SK-N-SH (cell line): ENCODE results near the gene METTL25B. TPM values are rescaled to one million over a fixed set of nuclear protein-coding genes. Genes with fewer than 3 reads are reported as not detected.

Experiments
- CTCF ChIA-PET: fragments of 300-600, 350-600 bp; formaldehyde crosslinking; extraction: SDS; loops from one replicate; lab custom pipeline; 2021; lab: Yijun Ruan, JAX
- POLR2A ChIA-PET: fragments of 350-600 bp; sonication (Branson Sonifier 250); formaldehyde crosslinking; extraction: SDS; loops from one replicate; lab custom pipeline; 2020; ENCODE audit warnings: antibody characterized with exemption, inconsistent platforms; lab: Yijun Ruan, JAX
- DNase-seq: peaks from one replicate; pipeline ENCODE4 v3.0.0; 2012
- H2AFZ ChIP-seq: fragments of 200-600 bp; sonication (generic); 2 replicates; pipeline ENCODE4 v1.8.1; 2016; ENCODE audit warnings: antibody characterized with exemption, mild to moderate bottlenecking, low read depth
- H3F3A ChIP-seq: fragments of 200-600 bp; sonication (generic); replicated peaks from 2 replicates; pipeline ENCODE3; 2016; ENCODE audit warnings: antibody characterized with exemption, mild to moderate bottlenecking; ENCODE audit not compliant: insufficient read depth
- H3K27ac ChIP-seq, 2 experiments: fragments of 200-500 bp in 1 of 2; fragments of 200-600 bp in 1 of 2; sonication (Bioruptor generic) in 1 of 2; sonication (generic), shearing (Covaris generic) in 1 of 2; 2 replicates each; pipeline versions ENCODE4 v1.5.1 to v1.6.1; 2014 to 2016; ENCODE audit warnings: low read depth in 2 of 2, inconsistent platforms in 1 of 2, low read length in 1 of 2, mild to moderate bottlenecking in 1 of 2, mixed read lengths in 1 of 2
- H3K27me3 ChIP-seq: fragments of 200-600 bp; sonication (generic), shearing (Covaris generic); 2 replicates; pipeline ENCODE4 v1.6.1; 2016; ENCODE audit warnings: mixed run types; ENCODE audit not compliant: insufficient read depth
- H3K36me3 ChIP-seq, 2 experiments: fragments of 200-500 bp in 1 of 2; fragments of 200-600 bp in 1 of 2; sonication (Bioruptor generic) in 1 of 2; sonication (generic) in 1 of 2; replicated peaks in 1 of 2; 2 replicates each; pipeline versions ENCODE3 to v1.5.1; 2014 to 2016; ENCODE audit warnings: low read length in 1 of 2, mild to moderate bottlenecking in 1 of 2; ENCODE audit not compliant: insufficient read depth in 2 of 2, control insufficient read depth in 1 of 2
- H3K4me1 ChIP-seq, 2 experiments: fragments of 200-500 bp in 1 of 2; fragments of 200-600 bp in 1 of 2; sonication (Bioruptor generic) in 1 of 2; sonication (generic), shearing (Covaris generic) in 1 of 2; 2 replicates each; pipeline versions ENCODE4 v1.5.1 to v1.6.1; 2014 to 2016; ENCODE audit warnings: low read depth in 1 of 2, low read length in 1 of 2, mixed run types in 1 of 2; ENCODE audit not compliant: insufficient read depth in 2 of 2, control insufficient read depth in 1 of 2
- H3K4me2 ChIP-seq: fragments of 200-600 bp; sonication (generic), shearing (Covaris generic); 2 replicates; pipeline ENCODE4 v1.6.1; 2017; ENCODE audit warnings: mixed run types
- H3K4me3 ChIP-seq, 2 experiments: fragments of 200-500 bp in 1 of 2; fragments of 200-600 bp in 1 of 2; sonication (Bioruptor generic) in 1 of 2; sonication (generic), shearing (Covaris generic) in 1 of 2; 2 replicates each; pipeline versions ENCODE4 v1.5.1 to v1.8.1; 2014 to 2016; ENCODE audit warnings: low read depth in 2 of 2, inconsistent platforms in 1 of 2, low read length in 1 of 2, mild to moderate bottlenecking in 1 of 2, mixed read lengths in 1 of 2, moderate library complexity in 1 of 2
- H3K79me2 ChIP-seq: fragments of 200-600 bp; sonication (generic); 2 replicates; pipeline ENCODE4 v1.8.1; 2017; ENCODE audit warnings: mild to moderate bottlenecking; ENCODE audit not compliant: insufficient read depth
- H3K9ac ChIP-seq: fragments of 200-600 bp; sonication (generic); 2 replicates; pipeline ENCODE4 v1.6.1; 2017; ENCODE audit warnings: mixed run types
- H3K9me2 ChIP-seq: fragments of 200-600 bp; sonication (generic); 2 replicates; pipeline ENCODE4 v1.6.1; 2017; ENCODE audit warnings: mixed run types
- H3K9me3 ChIP-seq: fragments of 200-600 bp; sonication (generic); 2 replicates; pipeline ENCODE4 v1.6.1; 2017; ENCODE audit warnings: mixed run types, mild to moderate bottlenecking, moderate library complexity
- H4K20me1 ChIP-seq: fragments of 200-600 bp; sonication (generic); 2 replicates; pipeline ENCODE4 v1.6.1; 2017; ENCODE audit warnings: mild to moderate bottlenecking, mixed run types; ENCODE audit not compliant: insufficient read depth
- CHD2 ChIP-seq: fragments of 150-350 bp; IDR thresholded peaks from 2 replicates; pipeline ENCODE4 v1.6.1; 2018; ENCODE audit warnings: low read length; ENCODE audit not compliant: partially characterized antibody
- ELF1 ChIP-seq: IDR thresholded peaks from 2 replicates; pipeline ENCODE4 v1.4.0; 2012
- EZH2phosphoT487 ChIP-seq: fragments of 200-600 bp; sonication (generic); IDR thresholded peaks from 2 replicates; pipeline ENCODE4 v1.6.1; 2017; ENCODE audit warnings: low read depth, mixed run types, mild to moderate bottlenecking, antibody characterized with exemption, moderate library complexity, borderline replicate concordance
- FOSL2 ChIP-seq: IDR thresholded peaks from 2 replicates; pipeline ENCODE4 v1.4.0; 2012; ENCODE audit warnings: low read depth, mild to moderate bottlenecking, moderate library complexity, borderline replicate concordance
- FOXJ3 ChIP-seq: sonication (generic); formaldehyde crosslinking; IDR thresholded peaks from 2 replicates; pipeline ENCODE4 v1.5.1; 2020; ENCODE audit warnings: mild to moderate bottlenecking, missing genetic modification reagents
- GATA2 ChIP-seq: sonication (generic); formaldehyde crosslinking; IDR thresholded peaks from 2 replicates; pipeline ENCODE4 v1.5.0; 2020; ENCODE audit warnings: mild to moderate bottlenecking, missing genetic modification reagents
- JUND ChIP-seq: IDR thresholded peaks from 2 replicates; pipeline ENCODE4 v1.4.0; 2012
- MXI1 ChIP-seq: IDR thresholded peaks from 2 replicates; pipeline ENCODE4 v1.6.1; 2012; ENCODE audit warnings: mild to moderate bottlenecking, low read depth, low read length, improper control_type of control experiment
- NFIC ChIP-seq: IDR thresholded peaks from 2 replicates; pipeline ENCODE4 v1.4.0; 2012; ENCODE audit warnings: borderline replicate concordance
- NRF1 ChIP-seq: IDR thresholded peaks from 2 replicates; pipeline ENCODE4 v1.6.1; 2012; ENCODE audit warnings: low read depth, mild to moderate bottlenecking, low read length
- RCOR1 ChIP-seq: fragments of 150-350 bp; IDR thresholded peaks from 2 replicates; pipeline ENCODE4 v1.6.1; 2017; ENCODE audit warnings: antibody characterized with exemption, low read length
- RFX5 ChIP-seq: IDR thresholded peaks from 2 replicates; pipeline ENCODE4 v1.6.1; 2012; ENCODE audit warnings: mild to moderate bottlenecking, improper control_type of control experiment, low read length
- SIN3A ChIP-seq: IDR thresholded peaks from 2 replicates; pipeline ENCODE4 v1.6.1; 2012; ENCODE audit warnings: low read depth, mild to moderate bottlenecking, low read length, moderate library complexity, borderline replicate concordance
- SMC3 ChIP-seq: IDR thresholded peaks from 2 replicates; pipeline ENCODE4 v1.6.1; 2012; ENCODE audit warnings: low read depth, low read length, improper control_type of control experiment
- TCF12 ChIP-seq: IDR thresholded peaks from 2 replicates; pipeline ENCODE4 v1.4.0; 2012
- TEAD4 ChIP-seq: IDR thresholded peaks from 2 replicates; pipeline ENCODE4 v1.4.0; 2012; ENCODE audit warnings: mild to moderate bottlenecking, borderline replicate concordance; ENCODE audit not compliant: insufficient read depth
- YY1 ChIP-seq: IDR thresholded peaks from 2 replicates; pipeline ENCODE4 v1.4.0; 2012; ENCODE audit warnings: low read depth, mild to moderate bottlenecking
- WGBS: methylation state at CpG from one replicate; pipeline ENCODE4 v1.1.6; 2017; ENCODE audit warnings: low lambda C conversion rate; 5-methylcytosine and 5-hydroxymethylcytosine counted together
- polyA plus RNA-seq, 3 experiments: library from polyadenylated mRNA; depleted of rRNA; stranded (reverse); fragments of >200 nt; gene quantifications; 2 replicates each; pipeline ENCODE4 v1.2.3, GENCODE V29; 2012
- TF ChIP-seq, protein P1 (sequence below): IDR thresholded peaks from 2 replicates; pipeline ENCODE4; 2012
- TF ChIP-seq, protein P2 (sequence below): IDR thresholded peaks from 2 replicates; pipeline ENCODE4 v1.6.1; 2012; ENCODE audit warnings: mild to moderate bottlenecking, low read depth, low read length, moderate library complexity
- TF ChIP-seq, protein P3 (sequence below): IDR thresholded peaks from 2 replicates; pipeline ENCODE4 v1.4.0; 2012; ENCODE audit warnings: low read depth
- TF ChIP-seq, protein P4 (sequence below): fragments of 150-350 bp; IDR thresholded peaks from 2 replicates; pipeline ENCODE4 v1.6.1; 2017; ENCODE audit warnings: antibody characterized with exemption, low read length, low read depth, borderline replicate concordance
- TF ChIP-seq, protein P5 (sequence below): IDR thresholded peaks from 2 replicates; pipeline ENCODE4 v1.4.0; 2012; ENCODE audit warnings: low read depth, borderline replicate concordance
- TF ChIP-seq, protein P6 (sequence below): fragments of 200-600 bp; sonication (generic); IDR thresholded peaks from 2 replicates; pipeline ENCODE4 v1.6.1; 2017; ENCODE audit warnings: antibody characterized with exemption, mild to moderate bottlenecking, moderate library complexity

METTL25B gene
- polyA plus RNA-seq, 1 of the 3 experiments (the other 2 are of a cell fraction): 20.1 TPM

DNA sequence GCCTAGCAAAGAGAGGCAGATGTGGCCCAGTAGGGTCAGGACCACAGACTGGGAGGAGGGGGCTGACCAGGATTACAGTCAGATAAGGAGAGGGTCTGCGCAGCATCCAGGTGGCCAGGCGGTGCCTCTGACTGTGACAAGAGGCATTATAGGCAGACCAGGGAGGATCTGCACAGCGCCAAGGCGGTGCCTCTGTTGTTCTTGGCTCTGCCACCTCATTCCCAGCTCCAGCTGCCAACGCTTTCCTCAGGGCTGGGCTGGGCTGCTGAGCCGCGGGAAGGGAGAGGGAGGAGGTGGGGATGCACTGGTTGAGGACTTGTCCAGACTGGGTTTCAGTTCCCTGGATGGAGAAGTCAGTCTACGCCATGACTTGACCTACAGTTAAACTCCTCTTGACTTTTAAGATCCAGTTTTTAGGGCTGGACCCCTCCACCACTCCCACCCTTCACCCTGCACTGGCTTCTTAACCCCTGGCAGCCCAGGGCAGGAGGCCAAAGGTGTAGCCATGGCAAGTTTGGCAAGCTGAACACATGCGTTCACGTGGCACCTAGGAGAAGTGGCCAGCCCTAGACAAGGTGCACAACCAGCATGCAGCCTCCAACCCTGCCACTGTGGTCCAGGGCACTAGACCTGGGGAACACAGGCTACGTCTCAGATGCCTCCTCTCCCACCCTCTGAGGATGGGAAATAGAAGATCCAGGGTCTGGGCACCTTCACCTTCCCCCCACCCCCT lies 18.3 kb upstream of the METTL25B start:
- ChIA-PET CTCF (interaction anchor here (1.6 to 45.5 kb wide), 7 partner anchors 6 to 218 kb away, joined by 5 to 2702 read pairs (median 7); partner anchors contain the start of genes CRABP2, ISG20L2, METTL25B and NES), POLR2A (interaction anchor here (1.2 to 2.6 kb wide), 7 partner anchors 12 to 35 kb away, joined by 3 to 12 read pairs (median 8); partner anchors contain the start of genes ISG20L2 and METTL25B)
- H3K79me2 ChIP-seq: no peaks in the 10 kb centered on the region
- H3K9me3 ChIP-seq: no peaks in the 10 kb centered on the region
- H3K9me2 ChIP-seq: no peaks in the 10 kb centered on the region
- peak; percentile 71 for DNase-seq
- H3K4me3 ChIP-seq: no peak overlapping the region
- peak overlapping the region; percentile 43 to 98; a peak in 3 of 4 replicates for H3K27ac ChIP-seq
- H3K4me1 ChIP-seq: peaks cover 60 to 78% of the 10 kb centered on the region in 2 experiments
- H3K36me3 ChIP-seq: no peaks in the 10 kb centered on the region
- no peak overlapping the region for H3K9ac ChIP-seq
- peaks cover 48% of the 10 kb centered on the region for H3F3A ChIP-seq
- peak overlapping the region; percentile 63; the same call in 1 of the 2 replicates for H3K4me2 ChIP-seq
- H3K27me3 ChIP-seq: no peaks in the 10 kb centered on the region
- H2AFZ ChIP-seq: no peak overlapping the region
- 24% methylated on average over 9 of the region's 11 CpGs for WGBS
- no peaks in the 10 kb centered on the region for H4K20me1 ChIP-seq
- TF ChIP-seq, protein P1, sequence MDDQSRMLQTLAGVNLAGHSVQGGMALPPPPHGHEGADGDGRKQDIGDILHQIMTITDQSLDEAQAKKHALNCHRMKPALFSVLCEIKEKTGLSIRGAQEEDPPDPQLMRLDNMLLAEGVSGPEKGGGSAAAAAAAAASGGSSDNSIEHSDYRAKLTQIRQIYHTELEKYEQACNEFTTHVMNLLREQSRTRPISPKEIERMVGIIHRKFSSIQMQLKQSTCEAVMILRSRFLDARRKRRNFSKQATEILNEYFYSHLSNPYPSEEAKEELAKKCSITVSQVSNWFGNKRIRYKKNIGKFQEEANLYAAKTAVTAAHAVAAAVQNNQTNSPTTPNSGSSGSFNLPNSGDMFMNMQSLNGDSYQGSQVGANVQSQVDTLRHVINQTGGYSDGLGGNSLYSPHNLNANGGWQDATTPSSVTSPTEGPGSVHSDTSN: peak; percentile 56
- TF ChIP-seq, protein P2, sequence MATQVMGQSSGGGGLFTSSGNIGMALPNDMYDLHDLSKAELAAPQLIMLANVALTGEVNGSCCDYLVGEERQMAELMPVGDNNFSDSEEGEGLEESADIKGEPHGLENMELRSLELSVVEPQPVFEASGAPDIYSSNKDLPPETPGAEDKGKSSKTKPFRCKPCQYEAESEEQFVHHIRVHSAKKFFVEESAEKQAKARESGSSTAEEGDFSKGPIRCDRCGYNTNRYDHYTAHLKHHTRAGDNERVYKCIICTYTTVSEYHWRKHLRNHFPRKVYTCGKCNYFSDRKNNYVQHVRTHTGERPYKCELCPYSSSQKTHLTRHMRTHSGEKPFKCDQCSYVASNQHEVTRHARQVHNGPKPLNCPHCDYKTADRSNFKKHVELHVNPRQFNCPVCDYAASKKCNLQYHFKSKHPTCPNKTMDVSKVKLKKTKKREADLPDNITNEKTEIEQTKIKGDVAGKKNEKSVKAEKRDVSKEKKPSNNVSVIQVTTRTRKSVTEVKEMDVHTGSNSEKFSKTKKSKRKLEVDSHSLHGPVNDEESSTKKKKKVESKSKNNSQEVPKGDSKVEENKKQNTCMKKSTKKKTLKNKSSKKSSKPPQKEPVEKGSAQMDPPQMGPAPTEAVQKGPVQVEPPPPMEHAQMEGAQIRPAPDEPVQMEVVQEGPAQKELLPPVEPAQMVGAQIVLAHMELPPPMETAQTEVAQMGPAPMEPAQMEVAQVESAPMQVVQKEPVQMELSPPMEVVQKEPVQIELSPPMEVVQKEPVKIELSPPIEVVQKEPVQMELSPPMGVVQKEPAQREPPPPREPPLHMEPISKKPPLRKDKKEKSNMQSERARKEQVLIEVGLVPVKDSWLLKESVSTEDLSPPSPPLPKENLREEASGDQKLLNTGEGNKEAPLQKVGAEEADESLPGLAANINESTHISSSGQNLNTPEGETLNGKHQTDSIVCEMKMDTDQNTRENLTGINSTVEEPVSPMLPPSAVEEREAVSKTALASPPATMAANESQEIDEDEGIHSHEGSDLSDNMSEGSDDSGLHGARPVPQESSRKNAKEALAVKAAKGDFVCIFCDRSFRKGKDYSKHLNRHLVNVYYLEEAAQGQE: no peak
- TF ChIP-seq NFIC: peak; percentile 97
- TF ChIP-seq, protein P3, sequence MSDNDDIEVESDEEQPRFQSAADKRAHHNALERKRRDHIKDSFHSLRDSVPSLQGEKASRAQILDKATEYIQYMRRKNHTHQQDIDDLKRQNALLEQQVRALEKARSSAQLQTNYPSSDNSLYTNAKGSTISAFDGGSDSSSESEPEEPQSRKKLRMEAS: 0 out of 2 replicates have a peak, but pooled peaks have one; percentile 48
- no peak for TF ChIP-seq FOSL2
- TF ChIP-seq RFX5: no peak
- TF ChIP-seq MXI1: peak; percentile 67; the same call in 1 of the 2 replicates
- TF ChIP-seq EZH2phosphoT487: no peak
- TF ChIP-seq, protein P4, sequence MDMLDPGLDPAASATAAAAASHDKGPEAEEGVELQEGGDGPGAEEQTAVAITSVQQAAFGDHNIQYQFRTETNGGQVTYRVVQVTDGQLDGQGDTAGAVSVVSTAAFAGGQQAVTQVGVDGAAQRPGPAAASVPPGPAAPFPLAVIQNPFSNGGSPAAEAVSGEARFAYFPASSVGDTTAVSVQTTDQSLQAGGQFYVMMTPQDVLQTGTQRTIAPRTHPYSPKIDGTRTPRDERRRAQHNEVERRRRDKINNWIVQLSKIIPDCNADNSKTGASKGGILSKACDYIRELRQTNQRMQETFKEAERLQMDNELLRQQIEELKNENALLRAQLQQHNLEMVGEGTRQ: no peak
- no peak for TF ChIP-seq JUND
- no peak for TF ChIP-seq TEAD4
- TF ChIP-seq, protein P5, sequence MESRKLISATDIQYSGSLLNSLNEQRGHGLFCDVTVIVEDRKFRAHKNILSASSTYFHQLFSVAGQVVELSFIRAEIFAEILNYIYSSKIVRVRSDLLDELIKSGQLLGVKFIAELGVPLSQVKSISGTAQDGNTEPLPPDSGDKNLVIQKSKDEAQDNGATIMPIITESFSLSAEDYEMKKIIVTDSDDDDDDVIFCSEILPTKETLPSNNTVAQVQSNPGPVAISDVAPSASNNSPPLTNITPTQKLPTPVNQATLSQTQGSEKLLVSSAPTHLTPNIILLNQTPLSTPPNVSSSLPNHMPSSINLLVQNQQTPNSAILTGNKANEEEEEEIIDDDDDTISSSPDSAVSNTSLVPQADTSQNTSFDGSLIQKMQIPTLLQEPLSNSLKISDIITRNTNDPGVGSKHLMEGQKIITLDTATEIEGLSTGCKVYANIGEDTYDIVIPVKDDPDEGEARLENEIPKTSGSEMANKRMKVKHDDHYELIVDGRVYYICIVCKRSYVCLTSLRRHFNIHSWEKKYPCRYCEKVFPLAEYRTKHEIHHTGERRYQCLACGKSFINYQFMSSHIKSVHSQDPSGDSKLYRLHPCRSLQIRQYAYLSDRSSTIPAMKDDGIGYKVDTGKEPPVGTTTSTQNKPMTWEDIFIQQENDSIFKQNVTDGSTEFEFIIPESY: no peak
- TF ChIP-seq GATA2 (CRISPR knock-in tag): peak; percentile 89
- peak; percentile 91 for TF ChIP-seq TCF12
- peak; percentile 55; the same call in 1 of the 2 replicates for TF ChIP-seq SIN3A
- TF ChIP-seq, protein P6, sequence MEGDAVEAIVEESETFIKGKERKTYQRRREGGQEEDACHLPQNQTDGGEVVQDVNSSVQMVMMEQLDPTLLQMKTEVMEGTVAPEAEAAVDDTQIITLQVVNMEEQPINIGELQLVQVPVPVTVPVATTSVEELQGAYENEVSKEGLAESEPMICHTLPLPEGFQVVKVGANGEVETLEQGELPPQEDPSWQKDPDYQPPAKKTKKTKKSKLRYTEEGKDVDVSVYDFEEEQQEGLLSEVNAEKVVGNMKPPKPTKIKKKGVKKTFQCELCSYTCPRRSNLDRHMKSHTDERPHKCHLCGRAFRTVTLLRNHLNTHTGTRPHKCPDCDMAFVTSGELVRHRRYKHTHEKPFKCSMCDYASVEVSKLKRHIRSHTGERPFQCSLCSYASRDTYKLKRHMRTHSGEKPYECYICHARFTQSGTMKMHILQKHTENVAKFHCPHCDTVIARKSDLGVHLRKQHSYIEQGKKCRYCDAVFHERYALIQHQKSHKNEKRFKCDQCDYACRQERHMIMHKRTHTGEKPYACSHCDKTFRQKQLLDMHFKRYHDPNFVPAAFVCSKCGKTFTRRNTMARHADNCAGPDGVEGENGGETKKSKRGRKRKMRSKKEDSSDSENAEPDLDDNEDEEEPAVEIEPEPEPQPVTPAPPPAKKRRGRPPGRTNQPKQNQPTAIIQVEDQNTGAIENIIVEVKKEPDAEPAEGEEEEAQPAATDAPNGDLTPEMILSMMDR: no peak
- peak; percentile 4; the same call in 1 of the 2 replicates for TF ChIP-seq SMC3
- no peak for TF ChIP-seq YY1
- TF ChIP-seq FOXJ3 (CRISPR knock-in tag): peak; percentile 70; the same call in 1 of the 2 replicates
- TF ChIP-seq ELF1: no peak
- TF ChIP-seq NRF1: no peak
- TF ChIP-seq CHD2: peak; percentile 48
- TF ChIP-seq RCOR1: 0 out of 2 replicates have a peak, but pooled peaks have one; percentile 62
